Right renal pelvis (tissue), 4 donors: Measurements from ENCODE around the gene DENND4A. TPM values are rescaled to one million over a fixed set of nuclear protein-coding genes. Genes with fewer than 3 reads are reported as not detected.

ENCODE experiments used
- DNase-seq, 4 donors: peaks; one replicate each; pipeline ENCODE4 v3.0.0-alpha.2; 2013; ENCODE audit warnings: low read depth in 4 of 4, low spot score in 3 of 4, missing footprints in 1 of 4
- polyA plus RNA-seq, 4 donors: library from polyadenylated mRNA; unstranded; fragments of 120-200 nt; gene quantifications; one replicate each; pipeline ENCODE4 v1.2.1, GENCODE V29; 2013; ENCODE audit not compliant: insufficient read length in 4 of 4

Gene DENND4A
- polyA plus RNA-seq, 4 donors, result 16.2 to 25.5 (median 17.1) TPM

- peak; percentile 93 to 95 (median 94) for DNase-seq
Observed at GRCh38 chr15:65610871-65611718, 181.0 kb downstream of the DENND4A start, which contains the start of gene INTS14. Gene INTS14 (minus strand): TSS chr15:65611131. CDS start chr15:65607380, 3,751 bp downstream.

Other genes with a start within 250 kb of the DENND4A start
- 10 to 100 TPM; 47.1 to 55.5 (median 53.8) TPM for gene INTS14, start 181.2 kb downstream of the DENND4A start, polyA plus RNA-seq
- gene SLC24A1, start 170.4 kb downstream of the DENND4A start, polyA plus RNA-seq, result 10 to 100 TPM; 20.5 to 23.2 (median 21.7) TPM
- 100 to 1,000 TPM; 259 to 314 (median 305) TPM for gene RAB11A, start 77.2 kb upstream of the DENND4A start, polyA plus RNA-seq